Endothelial cell of umbilical vein (primary cell): Measurements from ENCODE around the gene TUBB4B. TPM values are rescaled to one million over a fixed set of nuclear protein-coding genes. Genes with fewer than 3 reads are reported as not detected.

Source experiments
- BruUV-seq: library from RNA; stranded (reverse); fragments of 400-500 nt; replicated peaks from 2 replicates; lab custom pipeline; 2021; lab: Mats Ljungman, UMichigan
- CTCF ChIA-PET: fragments of 300-600, 350-600 bp; sonication (Branson Sonifier 250); formaldehyde crosslinking; loops from one replicate; lab custom pipeline; 2021; ENCODE audit warnings: antibody characterized with exemption, inconsistent platforms; lab: Charles Lee
- POLR2A ChIA-PET: fragments of 300-600, 350-600 bp; sonication (Branson Sonifier 250); formaldehyde crosslinking; loops from one replicate; lab custom pipeline; 2021; ENCODE audit warnings: antibody characterized with exemption, inconsistent platforms; lab: Charles Lee
- DNase-seq: peaks from one replicate; pipeline ENCODE4 v3.0.0-alpha.2; 2011; ENCODE audit warnings: low read depth, low spot score
- FAIRE-seq: peaks from 2 replicates; lab custom pipeline; 2011; peaks lifted over from hg19 to GRCh38; lab: Jason Lieb, UNC
- H2AFZ ChIP-seq: 2 replicates; pipeline ENCODE4 v1.6.0; 2012; ENCODE audit warnings: low read depth, low read length, control low read depth, inconsistent platforms
- H3K27ac ChIP-seq: 2 replicates; pipeline ENCODE4 v1.5.1; 2011; ENCODE audit warnings: low read depth, mild to moderate bottlenecking, control low read depth, low read length, moderate library complexity; ENCODE audit not compliant: insufficient read depth
- H3K27me3 ChIP-seq, 2 experiments: 2 replicates each; pipeline versions ENCODE4 v1.6.0 to v1.6.1; 2011; ENCODE audit warnings: low read length in 2 of 2, mixed read lengths in 1 of 2; ENCODE audit not compliant: control insufficient read depth in 2 of 2, insufficient read depth in 2 of 2
- H3K36me3 ChIP-seq, 2 experiments: 2 replicates in 1 of 2; 3 replicates in 1 of 2; pipeline ENCODE4 v1.5.1; 2011; ENCODE audit warnings: low read length in 2 of 2, mild to moderate bottlenecking in 1 of 2, moderate library complexity in 1 of 2; ENCODE audit not compliant: control insufficient read depth in 2 of 2, insufficient read depth in 2 of 2; ENCODE audit errors: extremely low read depth in 1 of 2
- H3K4me1 ChIP-seq: 3 replicates; pipeline ENCODE4 v1.5.1; 2011; ENCODE audit warnings: mild to moderate bottlenecking, low read length; ENCODE audit not compliant: control insufficient read depth, insufficient read depth; ENCODE audit errors: extremely low read depth
- H3K4me2 ChIP-seq: 2 replicates; pipeline ENCODE4 v1.6.1; 2011; ENCODE audit warnings: low read length, control low read depth, mixed read lengths; ENCODE audit not compliant: insufficient read depth
- H3K4me3 ChIP-seq, 3 experiments: fragments of 200-600 bp in 1 of 3; sonication (generic), shearing (Covaris generic) in 1 of 3; replicated peaks in 1 of 3; 2 replicates each; pipeline ENCODE4 v1.5.1; 2011 to 2016; ENCODE audit warnings: control low read depth in 3 of 3, low read length in 3 of 3, mild to moderate bottlenecking in 2 of 3, inconsistent platforms in 1 of 3, low read depth in 1 of 3, moderate library complexity in 1 of 3; ENCODE audit not compliant: insufficient read depth in 1 of 3
- H3K79me2 ChIP-seq: 2 replicates; pipeline ENCODE4 v1.6.0; 2012; ENCODE audit warnings: low read length, inconsistent platforms; ENCODE audit not compliant: control insufficient read depth, insufficient read depth
- H3K9ac ChIP-seq: replicated peaks from 2 replicates; pipeline ENCODE3; 2011; ENCODE audit warnings: low read length, control low read depth; ENCODE audit not compliant: insufficient read depth; ENCODE audit errors: extremely low read depth
- H3K9me1 ChIP-seq: replicated peaks from 3 replicates; pipeline ENCODE4 v1.6.0; 2011; ENCODE audit warnings: mild to moderate bottlenecking, low read length; ENCODE audit not compliant: control insufficient read depth, insufficient read depth; ENCODE audit errors: extremely low read depth
- H3K9me3 ChIP-seq: replicated peaks from 2 replicates; pipeline ENCODE4 v1.5.1; 2012; ENCODE audit warnings: low read length, inconsistent platforms; ENCODE audit not compliant: control insufficient read depth, insufficient read depth
- H4K20me1 ChIP-seq: replicated peaks from 2 replicates; pipeline ENCODE3; 2011; ENCODE audit warnings: mild to moderate bottlenecking, low read length; ENCODE audit not compliant: control insufficient read depth, insufficient read depth; ENCODE audit errors: extremely low read depth
- EZH2 ChIP-seq: IDR thresholded peaks from 2 replicates; pipeline ENCODE4 v1.6.1; 2012; ENCODE audit warnings: borderline replicate concordance, low read depth, mild to moderate bottlenecking, moderate library complexity, low read length, inconsistent platforms; ENCODE audit not compliant: severe bottlenecking
- FOS ChIP-seq: IDR thresholded peaks from 2 replicates; pipeline ENCODE4 v1.6.1; 2011; ENCODE audit warnings: mild to moderate bottlenecking, low read length, moderate library complexity, borderline replicate concordance; ENCODE audit not compliant: insufficient read depth
- GATA2 ChIP-seq: IDR thresholded peaks from 2 replicates; pipeline ENCODE4 v1.7.0; 2011; ENCODE audit warnings: low read depth, mild to moderate bottlenecking, moderate library complexity, mixed read lengths, low read length; ENCODE audit not compliant: insufficient read length, insufficient read depth
- JUN ChIP-seq: IDR thresholded peaks from 2 replicates; pipeline ENCODE4 v1.6.1; 2011; ENCODE audit warnings: borderline replicate concordance, low read depth; ENCODE audit not compliant: insufficient read length, insufficient read depth
- MYC ChIP-seq: IDR thresholded peaks from one replicate; pipeline ENCODE4 v1.6.1; 2011; ENCODE audit warnings: mild to moderate bottlenecking, low read depth, low read length
- POLR2A ChIP-seq: IDR thresholded peaks from 2 replicates; pipeline ENCODE4 v1.6.1; 2012; ENCODE audit warnings: low read depth, mild to moderate bottlenecking, control low read depth, low read length
- POLR2AphosphoS5 ChIP-seq: IDR thresholded peaks from 2 replicates; pipeline ENCODE4 v1.6.1; 2012; ENCODE audit warnings: low read depth, mild to moderate bottlenecking, control low read depth, low read length, moderate library complexity; ENCODE audit not compliant: insufficient read depth
- dilution Hi-C: fragments of 300-500 bp; cut with MboI; formaldehyde crosslinking; loops from one replicate; pipeline ENCODE4 v1.15.0; 2019; ENCODE audit warnings: low sequenced_read_pairs; ENCODE audit not compliant: extremely low pct_ligation_motif_present
- intact Hi-C: fragments of 100-400 bp; cut with micrococcal nuclease; formaldehyde crosslinking; loops from one replicate; pipeline ENCODE4 v1.10.0; 2022
- polyA plus RNA-seq, 4 experiments: library from polyadenylated mRNA; depleted of rRNA in 3 of 4; stranded (reverse) in 3 of 4; unstranded in 1 of 4; fragments of >200 nt; gene quantifications; 2 replicates each; pipeline versions ENCODE4 v1.2.1 to v1.2.3, GENCODE V29; 2011 to 2012; ENCODE audit warnings: missing spikeins in 1 of 4
- total RNA-seq: library from RNA; stranded (reverse); gene quantifications from 2 replicates; pipeline ENCODE4 v1.2.3, GENCODE V29; 2021
- TF ChIP-seq, protein P1 (sequence below), 2 donors: IDR thresholded peaks; 1 replicate in 1 of 2; 2 replicates in 1 of 2; pipeline ENCODE4 v1.5.1; 2011; ENCODE audit warnings: low read length in 2 of 2, mild to moderate bottlenecking in 2 of 2, moderate library complexity in 2 of 2, control low read depth in 1 of 2, inconsistent platforms in 1 of 2, low read depth in 1 of 2; ENCODE audit not compliant: insufficient read depth in 1 of 2; ENCODE audit errors: extremely low read depth in 1 of 2
- TF ChIP-seq, protein P2 (sequence below): IDR thresholded peaks from 2 replicates; pipeline ENCODE4 v1.6.1; 2011; ENCODE audit not compliant: insufficient read depth, insufficient read length

The TUBB4B gene
- total and polyA plus RNA-seq, 2 donors (not counting 3 experiments of a cell fraction or from before 2014, with no cell fraction given), result 418 to 558 TPM

DNA sequence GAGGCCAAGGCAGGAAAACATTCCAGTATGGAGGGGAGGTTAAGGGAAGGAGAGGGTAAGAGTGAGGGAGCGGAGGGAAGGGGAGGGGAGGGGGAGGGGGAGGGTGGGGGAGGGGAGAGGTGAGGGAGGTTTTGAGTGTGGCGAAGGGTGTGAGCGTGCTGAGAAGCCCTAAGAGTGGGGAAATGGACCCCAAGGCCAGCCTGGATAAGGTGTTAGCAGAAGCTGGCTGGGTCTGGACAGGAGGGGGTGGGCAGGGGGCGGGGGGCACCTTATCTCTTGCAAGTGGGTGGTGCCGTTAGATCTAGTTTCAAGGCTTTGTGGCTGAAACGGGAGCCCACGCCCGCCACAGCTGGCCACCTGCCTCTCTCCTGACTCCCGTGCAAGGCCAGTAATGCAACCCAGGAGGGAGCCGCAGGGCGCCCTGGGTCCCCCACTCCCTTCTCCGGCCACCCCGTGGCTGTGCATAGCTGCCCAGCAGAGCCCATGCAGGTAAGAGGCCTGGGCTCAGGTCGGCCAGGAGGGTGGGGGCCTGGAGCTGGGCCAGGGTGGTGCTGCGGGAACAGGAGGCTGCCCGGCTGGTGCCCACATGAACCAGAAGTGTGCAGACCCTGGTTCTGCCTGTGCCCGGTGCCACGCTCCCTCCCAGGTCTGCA, 13.1 kb upstream of the TUBB4B start:
- H3K27ac ChIP-seq, result no peak overlapping the region
- H3K9me1 ChIP-seq, result no peaks in the 10 kb centered on the region
- no peaks in the 10 kb centered on the region for H3K27me3 ChIP-seq
- BruUV-seq, result no TSS peak
- H4K20me1 ChIP-seq, result no peaks in the 10 kb centered on the region
- CTCF ChIA-PET, result interaction anchor here (0.7 to 6.3 kb wide), 28 partner anchors 9 to 380 kb away, joined by 3 to 63 read pairs (median 5); partner anchors contain the start of genes ANAPC2, DPP7, NPDC1 and SSNA1
- H3K36me3 ChIP-seq, result no peaks in the 10 kb centered on the region
- no peak overlapping the region for H3K9ac ChIP-seq
- no peak overlapping the region for H3K4me3 ChIP-seq
- peaks cover 7% of the 10 kb centered on the region for H3K4me1 ChIP-seq
- dilution Hi-C loops, result no loop called here
- H2AFZ ChIP-seq, result no peak overlapping the region
- FAIRE-seq (no peak), DNase-seq (no peak)
- intact Hi-C loops, result loop anchor here (1.0 to 2.0 kb wide), 3 partner anchors 51 to 182 kb away; partner anchors contain the start of gene NPDC1
- no peaks in the 10 kb centered on the region for H3K9me3 ChIP-seq
- H3K4me2 ChIP-seq, result no peak overlapping the region
- POLR2A ChIA-PET, result interaction anchor here (0.6 to 2.6 kb wide), 2 partner anchors 13 kb away, joined by 4 to 6 read pairs; partner anchors contain the start of gene TUBB4B
- TF ChIP-seq, protein P1, sequence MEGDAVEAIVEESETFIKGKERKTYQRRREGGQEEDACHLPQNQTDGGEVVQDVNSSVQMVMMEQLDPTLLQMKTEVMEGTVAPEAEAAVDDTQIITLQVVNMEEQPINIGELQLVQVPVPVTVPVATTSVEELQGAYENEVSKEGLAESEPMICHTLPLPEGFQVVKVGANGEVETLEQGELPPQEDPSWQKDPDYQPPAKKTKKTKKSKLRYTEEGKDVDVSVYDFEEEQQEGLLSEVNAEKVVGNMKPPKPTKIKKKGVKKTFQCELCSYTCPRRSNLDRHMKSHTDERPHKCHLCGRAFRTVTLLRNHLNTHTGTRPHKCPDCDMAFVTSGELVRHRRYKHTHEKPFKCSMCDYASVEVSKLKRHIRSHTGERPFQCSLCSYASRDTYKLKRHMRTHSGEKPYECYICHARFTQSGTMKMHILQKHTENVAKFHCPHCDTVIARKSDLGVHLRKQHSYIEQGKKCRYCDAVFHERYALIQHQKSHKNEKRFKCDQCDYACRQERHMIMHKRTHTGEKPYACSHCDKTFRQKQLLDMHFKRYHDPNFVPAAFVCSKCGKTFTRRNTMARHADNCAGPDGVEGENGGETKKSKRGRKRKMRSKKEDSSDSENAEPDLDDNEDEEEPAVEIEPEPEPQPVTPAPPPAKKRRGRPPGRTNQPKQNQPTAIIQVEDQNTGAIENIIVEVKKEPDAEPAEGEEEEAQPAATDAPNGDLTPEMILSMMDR (IDR thresholded peaks at IDR 0.05; ENCODE audit: extremely low read depth in 1 of 2, insufficient read depth in 1 of 2, low read depth in 1 of 2, low read length in 2 of 2), result no peak
- TF ChIP-seq POLR2A, result no peak
- TF ChIP-seq FOS, result no peak
- TF ChIP-seq, protein P2, sequence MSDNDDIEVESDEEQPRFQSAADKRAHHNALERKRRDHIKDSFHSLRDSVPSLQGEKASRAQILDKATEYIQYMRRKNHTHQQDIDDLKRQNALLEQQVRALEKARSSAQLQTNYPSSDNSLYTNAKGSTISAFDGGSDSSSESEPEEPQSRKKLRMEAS, result no peak
- TF ChIP-seq MYC, result no peak
- TF ChIP-seq GATA2, result no peak
- TF ChIP-seq POLR2AphosphoS5, result no peak
- TF ChIP-seq EZH2, result no peak
- no peak for TF ChIP-seq JUN
- H3K79me2 ChIP-seq, result no peaks in the 10 kb centered on the region
